HepG2 (cell line): ENCODE results near the gene DHX30. TPM values are rescaled to one million over a fixed set of nuclear protein-coding genes. Genes with fewer than 3 reads are reported as not detected.
A peak's percentile ranks its signal among the peaks of the same experiment; 100 is the strongest.

Experiments used
- BHLHE40 ChIP-seq: IDR thresholded peaks from 2 replicates; pipeline ENCODE4 v1.6.1; 2011; ENCODE audit warnings: low read length, improper control_type of control experiment
- CENPX ChIP-seq: sonication (generic); formaldehyde crosslinking; IDR thresholded peaks from 2 replicates; pipeline ENCODE4 v1.9.0; 2021; ENCODE audit warnings: mild to moderate bottlenecking, missing genetic modification reagents, moderate library complexity
- GFI1 ChIP-seq: sonication (generic); formaldehyde crosslinking; IDR thresholded peaks from 2 replicates; pipeline ENCODE4 v1.5.0; 2020; ENCODE audit warnings: missing genetic modification reagents, mild to moderate bottlenecking, borderline replicate concordance
- JARID2 ChIP-seq: sonication (generic); formaldehyde crosslinking; IDR thresholded peaks from 2 replicates; pipeline ENCODE4 v1.8.1; 2023; ENCODE audit warnings: missing genetic modification reagents, inconsistent platforms; ENCODE audit not compliant: insufficient replicate concordance
- JUN ChIP-seq: sonication (generic); formaldehyde crosslinking; IDR thresholded peaks from 2 replicates; pipeline ENCODE4 v1.4.0; 2020; ENCODE audit warnings: mild to moderate bottlenecking, missing genetic modification reagents
- MBD4 ChIP-seq: IDR thresholded peaks from 2 replicates; pipeline ENCODE4 v1.6.1; 2012; ENCODE audit warnings: low read length, inconsistent platforms, borderline replicate concordance
- NFATC3 ChIP-seq: sonication (generic); formaldehyde crosslinking; IDR thresholded peaks from 2 replicates; pipeline ENCODE4 v1.5.1; 2020; ENCODE audit warnings: mild to moderate bottlenecking, missing genetic modification reagents
- SIX4 ChIP-seq: sonication (generic); formaldehyde crosslinking; IDR thresholded peaks from 2 replicates; pipeline ENCODE4 v1.4.0; 2020; ENCODE audit warnings: missing genetic modification reagents
- SYNCRIP ChIP-seq: fragments of 200-400 bp; formaldehyde crosslinking; IDR thresholded peaks from 2 replicates; pipeline ENCODE4 v1.6.1; 2018; ENCODE audit warnings: mild to moderate bottlenecking, low read depth, low read length; ENCODE audit not compliant: insufficient read depth
- TARDBP ChIP-seq: sonication (generic); formaldehyde crosslinking; IDR thresholded peaks from 2 replicates; pipeline ENCODE4 v1.8.0; 2022; ENCODE audit warnings: mild to moderate bottlenecking, missing genetic modification reagents
- THYN1 ChIP-seq: sonication (generic); formaldehyde crosslinking; IDR thresholded peaks from 2 replicates; pipeline ENCODE4 v1.8.1; 2023; ENCODE audit warnings: low read depth, mild to moderate bottlenecking, moderate library complexity, missing genetic modification reagents, borderline replicate concordance
- ZBTB3 ChIP-seq: sonication (generic); formaldehyde crosslinking; IDR thresholded peaks from 2 replicates; pipeline ENCODE4 v1.4.0; 2020; ENCODE audit warnings: low read depth, mild to moderate bottlenecking, moderate library complexity, missing genetic modification reagents, borderline replicate concordance
- ZFP36L2 ChIP-seq: sonication (generic); formaldehyde crosslinking; IDR thresholded peaks from 2 replicates; pipeline ENCODE4 v1.4.0; 2020; ENCODE audit warnings: missing genetic modification reagents
- ZNF329 ChIP-seq: sonication (generic); formaldehyde crosslinking; IDR thresholded peaks from 2 replicates; pipeline ENCODE4 v1.9.0; 2021; ENCODE audit warnings: low read depth, mild to moderate bottlenecking, missing genetic modification reagents
- ZNF441 ChIP-seq: sonication (generic); formaldehyde crosslinking; IDR thresholded peaks from 2 replicates; pipeline ENCODE4 v1.7.0; 2021; ENCODE audit warnings: missing genetic modification reagents, borderline replicate concordance
- ZNF644 ChIP-seq: IDR thresholded peaks from 2 replicates; pipeline ENCODE4 v1.6.1; 2016; ENCODE audit warnings: low read depth
- ZNF720 ChIP-seq: sonication (generic); formaldehyde crosslinking; IDR thresholded peaks from 2 replicates; pipeline ENCODE4 v1.4.0; 2020; ENCODE audit warnings: missing genetic modification reagents
- ZNF816 ChIP-seq: sonication (generic); formaldehyde crosslinking; IDR thresholded peaks from 2 replicates; pipeline ENCODE4 v1.8.0; 2022; ENCODE audit warnings: missing genetic modification reagents, mild to moderate bottlenecking, borderline replicate concordance
- polyA plus RNA-seq, 8 experiments: library from polyadenylated mRNA; depleted of rRNA in 3 of 8; stranded (reverse) in 7 of 8; unstranded in 1 of 8; fragments of >200 nt; fragmentation: Illumina TruSeq in 4 of 8; extraction: Trizol in 4 of 8; gene quantifications; 2 replicates each; pipeline versions ENCODE4 v1.2.1 to v1.2.3, GENCODE V29; 2011 to 2016; ENCODE audit warnings: low read depth in 4 of 8, missing spikeins in 1 of 8, mixed read lengths in 1 of 8; ENCODE audit not compliant: insufficient read depth in 1 of 8
- total RNA-seq, 5 experiments: library from RNA; depleted of rRNA; stranded (reverse); fragments of >200 nt; fragmentation: Illumina TruSeq; extraction: Trizol; gene quantifications; 2 replicates each; pipeline ENCODE4 v1.2.3, GENCODE V29; 2016; ENCODE audit warnings: low read depth in 1 of 5
- TF ChIP-seq, protein P1 (sequence below): sonication (generic); IDR thresholded peaks from 2 replicates; pipeline ENCODE4 v1.6.1; 2016; ENCODE audit warnings: low read depth, borderline replicate concordance
- TF ChIP-seq, protein P2 (sequence below): sonication (generic); formaldehyde crosslinking; IDR thresholded peaks from 2 replicates; pipeline ENCODE4 v1.4.0; 2020; ENCODE audit warnings: missing genetic modification reagents
- TF ChIP-seq, protein P3 (sequence below): sonication (generic); formaldehyde crosslinking; IDR thresholded peaks from 2 replicates; pipeline ENCODE4 v1.4.0; 2020; ENCODE audit warnings: mild to moderate bottlenecking, missing genetic modification reagents
- TF ChIP-seq, protein P4 (sequence below): sonication (generic); formaldehyde crosslinking; IDR thresholded peaks from 2 replicates; pipeline ENCODE4 v1.5.0; 2020; ENCODE audit warnings: missing genetic modification reagents

The DHX30 gene
- total and polyA plus RNA-seq, 2 of the 13 experiments (the other 11 are each of a cell fraction or from before 2014, with no cell fraction given) = 30.6 to 59.4 TPM

DNA sequence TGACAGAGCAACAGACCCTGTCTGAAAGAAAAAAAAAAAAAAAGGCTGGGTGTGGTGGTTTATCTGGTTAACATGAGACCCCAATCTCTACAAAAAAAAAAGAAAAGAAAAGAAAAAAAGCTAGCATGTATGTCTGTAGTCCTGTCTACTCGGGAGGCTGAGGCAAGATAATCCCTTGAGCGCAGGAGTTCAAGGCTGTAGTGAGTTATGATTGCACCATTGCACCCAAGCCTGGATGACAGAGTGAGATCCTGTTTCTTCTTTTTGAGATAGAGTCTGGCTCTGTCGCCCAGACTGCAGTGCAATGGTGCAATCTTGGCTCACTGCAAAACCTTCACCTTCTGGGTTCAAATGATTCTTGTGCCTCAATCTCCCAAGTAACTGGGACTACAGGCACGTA, 8.4 kb upstream of the DHX30 start (continued):
- no peak for TF ChIP-seq JARID2 (CRISPR knock-in tag)
- no peak for TF ChIP-seq ZNF720 (CRISPR knock-in tag)
- TF ChIP-seq, protein P1, sequence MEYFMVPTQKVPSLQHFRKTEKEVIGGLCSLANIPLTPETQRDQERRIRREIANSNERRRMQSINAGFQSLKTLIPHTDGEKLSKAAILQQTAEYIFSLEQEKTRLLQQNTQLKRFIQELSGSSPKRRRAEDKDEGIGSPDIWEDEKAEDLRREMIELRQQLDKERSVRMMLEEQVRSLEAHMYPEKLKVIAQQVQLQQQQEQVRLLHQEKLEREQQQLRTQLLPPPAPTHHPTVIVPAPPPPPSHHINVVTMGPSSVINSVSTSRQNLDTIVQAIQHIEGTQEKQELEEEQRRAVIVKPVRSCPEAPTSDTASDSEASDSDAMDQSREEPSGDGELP = no peak
- peak; percentile 69; the same call in 1 of the 2 replicates for TF ChIP-seq ZNF644 (CRISPR knock-in tag)
- no peak for TF ChIP-seq THYN1 (CRISPR knock-in tag)
- TF ChIP-seq, protein P2, sequence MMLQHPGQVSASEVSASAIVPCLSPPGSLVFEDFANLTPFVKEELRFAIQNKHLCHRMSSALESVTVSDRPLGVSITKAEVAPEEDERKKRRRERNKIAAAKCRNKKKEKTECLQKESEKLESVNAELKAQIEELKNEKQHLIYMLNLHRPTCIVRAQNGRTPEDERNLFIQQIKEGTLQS (CRISPR knock-in tag) = 0 out of 2 replicates have a peak, but pooled peaks have one; percentile 21
- no peak for TF ChIP-seq BHLHE40
- TF ChIP-seq JUN (CRISPR knock-in tag) = no peak
- TF ChIP-seq, protein P3, sequence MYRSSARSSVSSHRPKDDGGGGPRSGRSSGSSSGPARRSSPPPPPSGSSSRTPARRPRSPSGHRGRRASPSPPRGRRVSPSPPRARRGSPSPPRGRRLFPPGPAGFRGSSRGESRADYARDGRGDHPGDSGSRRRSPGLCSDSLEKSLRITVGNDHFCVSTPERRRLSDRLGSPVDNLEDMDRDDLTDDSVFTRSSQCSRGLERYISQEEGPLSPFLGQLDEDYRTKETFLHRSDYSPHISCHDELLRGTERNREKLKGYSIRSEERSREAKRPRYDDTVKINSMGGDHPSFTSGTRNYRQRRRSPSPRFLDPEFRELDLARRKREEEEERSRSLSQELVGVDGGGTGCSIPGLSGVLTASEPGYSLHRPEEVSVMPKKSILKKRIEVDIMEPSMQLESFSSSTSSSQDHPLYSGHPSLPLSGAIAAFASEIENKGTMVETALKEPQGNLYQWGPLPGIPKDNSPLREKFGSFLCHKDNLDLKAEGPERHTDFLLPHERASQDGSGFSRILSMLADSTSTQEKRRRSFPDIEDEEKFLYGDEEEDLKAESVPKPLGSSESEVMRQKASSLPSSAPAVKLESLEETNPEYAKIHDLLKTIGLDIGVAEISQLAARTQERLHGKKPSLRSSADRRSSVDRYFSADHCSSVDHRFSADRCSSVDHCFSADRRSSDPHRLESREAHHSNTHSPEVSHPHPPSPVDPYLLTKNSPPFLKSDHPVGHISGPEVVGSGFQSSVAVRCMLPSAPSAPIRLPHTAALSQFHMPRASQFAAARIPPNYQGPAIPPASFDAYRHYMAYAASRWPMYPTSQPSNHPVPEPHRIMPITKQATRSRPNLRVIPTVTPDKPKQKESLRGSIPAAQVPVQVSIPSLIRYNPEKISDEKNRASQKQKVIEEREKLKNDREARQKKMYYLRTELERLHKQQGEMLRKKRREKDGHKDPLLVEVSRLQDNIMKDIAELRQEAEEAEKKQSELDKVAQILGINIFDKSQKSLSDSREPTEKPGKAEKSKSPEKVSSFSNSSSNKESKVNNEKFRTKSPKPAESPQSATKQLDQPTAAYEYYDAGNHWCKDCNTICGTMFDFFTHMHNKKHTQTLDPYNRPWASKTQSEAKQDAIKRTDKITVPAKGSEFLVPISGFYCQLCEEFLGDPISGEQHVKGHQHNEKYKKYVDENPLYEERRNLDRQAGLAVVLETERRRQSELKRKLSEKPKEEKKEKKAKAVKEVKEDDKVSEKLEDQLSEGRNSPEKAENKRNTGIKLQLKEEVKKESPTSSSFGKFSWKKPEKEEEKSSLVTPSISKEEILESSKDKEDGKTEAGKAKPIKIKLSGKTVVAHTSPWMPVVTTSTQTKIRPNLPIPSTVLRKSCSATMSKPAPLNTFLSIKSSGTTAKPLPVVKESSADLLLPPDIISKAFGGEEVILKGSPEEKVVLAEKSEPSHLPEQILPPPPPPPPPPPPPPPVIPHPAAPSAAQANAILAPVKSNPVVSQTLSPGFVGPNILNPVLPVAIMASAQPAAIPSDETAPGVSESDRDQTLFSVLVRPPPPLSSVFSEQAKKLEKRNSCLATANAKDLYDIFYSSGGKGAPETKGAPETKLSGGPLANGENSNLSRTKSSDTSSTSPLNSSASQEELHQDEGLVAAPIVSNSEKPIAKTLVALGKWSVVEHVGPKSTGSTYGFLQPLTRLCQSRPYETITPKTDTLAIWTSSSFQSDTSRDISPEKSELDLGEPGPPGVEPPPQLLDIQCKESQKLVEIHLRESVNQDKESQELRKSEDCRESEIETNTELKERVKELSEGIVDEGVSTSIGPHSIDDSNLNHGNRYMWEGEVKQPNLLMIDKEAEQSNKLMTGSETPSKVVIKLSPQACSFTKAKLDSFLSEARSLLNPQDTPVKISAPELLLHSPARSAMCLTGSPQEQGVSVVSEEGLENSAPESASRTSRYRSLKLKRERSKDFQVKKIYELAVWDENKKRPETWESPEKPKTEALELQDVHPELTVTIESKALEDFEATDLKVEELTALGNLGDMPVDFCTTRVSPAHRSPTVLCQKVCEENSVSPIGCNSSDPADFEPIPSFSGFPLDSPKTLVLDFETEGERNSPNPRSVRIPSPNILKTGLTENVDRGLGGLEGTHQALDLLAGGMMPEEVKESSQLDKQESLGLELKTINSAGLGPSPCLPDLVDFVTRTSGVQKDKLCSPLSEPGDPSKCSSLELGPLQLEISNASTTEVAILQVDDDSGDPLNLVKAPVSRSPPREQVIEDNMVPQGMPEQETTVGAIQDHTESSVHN = no peak
- no peak for TF ChIP-seq MBD4
- no peak for TF ChIP-seq GFI1
- no peak for TF ChIP-seq ZNF816 (CRISPR knock-in tag)
- TF ChIP-seq ZNF441 (CRISPR knock-in tag) = no peak
- TF ChIP-seq TARDBP (CRISPR knock-in tag) = 0 out of 2 replicates have a peak, but pooled peaks have one; percentile 37
- TF ChIP-seq NFATC3 (CRISPR knock-in tag) = no peak
- TF ChIP-seq SIX4 (CRISPR knock-in tag) = peak; percentile 53; the same call in 1 of the 2 replicates
- no peak for TF ChIP-seq ZFP36L2 (CRISPR knock-in tag)
- TF ChIP-seq SYNCRIP = no peak
- TF ChIP-seq, protein P4, sequence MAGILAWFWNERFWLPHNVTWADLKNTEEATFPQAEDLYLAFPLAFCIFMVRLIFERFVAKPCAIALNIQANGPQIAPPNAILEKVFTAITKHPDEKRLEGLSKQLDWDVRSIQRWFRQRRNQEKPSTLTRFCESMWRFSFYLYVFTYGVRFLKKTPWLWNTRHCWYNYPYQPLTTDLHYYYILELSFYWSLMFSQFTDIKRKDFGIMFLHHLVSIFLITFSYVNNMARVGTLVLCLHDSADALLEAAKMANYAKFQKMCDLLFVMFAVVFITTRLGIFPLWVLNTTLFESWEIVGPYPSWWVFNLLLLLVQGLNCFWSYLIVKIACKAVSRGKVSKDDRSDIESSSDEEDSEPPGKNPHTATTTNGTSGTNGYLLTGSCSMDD (CRISPR knock-in tag) = no peak
- TF ChIP-seq ZBTB3 (CRISPR knock-in tag) = peak; percentile 90; the same call in 1 of the 2 replicates
- no peak for TF ChIP-seq CENPX
- no peak for TF ChIP-seq ZNF329 (CRISPR knock-in tag)
